ES-I3 (cell line): ENCODE measurements around the gene EPSTI1.

Experiments
- H3K36me3 ChIP-seq: 2 replicates; pipeline ENCODE4 v1.6.1; 2013; ENCODE audit warnings: mild to moderate bottlenecking, low read length, control low read depth, moderate library complexity; ENCODE audit not compliant: insufficient read depth
- H3K4me1 ChIP-seq: 2 replicates; pipeline ENCODE4 v1.6.1; 2013; ENCODE audit warnings: mild to moderate bottlenecking, control low read depth, low read length; ENCODE audit not compliant: insufficient read depth
- H3K9ac ChIP-seq: 2 replicates; pipeline ENCODE4 v1.6.1; 2013; ENCODE audit warnings: low read depth, mild to moderate bottlenecking, low read length, moderate library complexity
- H3K9me3 ChIP-seq: 2 replicates; pipeline ENCODE4 v1.6.1; 2013; ENCODE audit warnings: mild to moderate bottlenecking, low read length, moderate library complexity; ENCODE audit not compliant: control insufficient read depth, insufficient read depth

The EPSTI1 gene

GRCh38 chr13:42926043-42926442, 66.0 kb downstream of the EPSTI1 start:
- H3K36me3 ChIP-seq, result no peaks in the 10 kb centered on the region
- H3K9me3 ChIP-seq, result no peaks in the 10 kb centered on the region
- H3K9ac ChIP-seq, result no peak overlapping the region
- H3K4me1 ChIP-seq, result no peaks in the 10 kb centered on the region

- H3K36me3 ChIP-seq, result no peaks in the 10 kb centered on the region
- no peaks in the 10 kb centered on the region for H3K9me3 ChIP-seq
- H3K4me1 ChIP-seq, result no peaks in the 10 kb centered on the region
- no peak overlapping the region for H3K9ac ChIP-seq
These were observed 66.4 kb downstream of the EPSTI1 start for GRCh38 chr13:42925626-42926025.

GRCh38 chr13:42924344-42924743, 67.7 kb downstream of the EPSTI1 start:
- H3K9ac ChIP-seq, result no peak overlapping the region
- H3K36me3 ChIP-seq, result no peaks in the 10 kb centered on the region

GRCh38 chr13:42907745-42908144, 84.3 kb downstream of the EPSTI1 start:
- H3K4me1 ChIP-seq, result no peaks in the 10 kb centered on the region
- no peaks in the 10 kb centered on the region for H3K36me3 ChIP-seq
- no peak overlapping the region; the same call in 1 of the 2 replicates for H3K9ac ChIP-seq
- H3K9me3 ChIP-seq, result no peaks in the 10 kb centered on the region

More at GRCh38 chr13:42924344-42924743, 67.7 kb downstream of the EPSTI1 start:
- Histone ChIP-seq H3K4me1 (no peaks in the 10 kb centered on the region), H3K9me3 (no peaks in the 10 kb centered on the region)

- Histone ChIP-seq H3K9ac (no peak overlapping the region), H3K36me3 (no peaks in the 10 kb centered on the region), H3K9me3 (no peaks in the 10 kb centered on the region), H3K4me1 (no peaks in the 10 kb centered on the region)
These were observed 85.8 kb downstream of the EPSTI1 start for GRCh38 chr13:42906257-42906656.

GRCh38 chr13:42905579-42905978, 86.5 kb downstream of the EPSTI1 start:
- H3K9me3 ChIP-seq, result no peaks in the 10 kb centered on the region
- H3K36me3 ChIP-seq, result no peaks in the 10 kb centered on the region
- no peaks in the 10 kb centered on the region for H3K4me1 ChIP-seq
- H3K9ac ChIP-seq, result no peak overlapping the region

GRCh38 chr13:42899266-42899665, 92.8 kb downstream of the EPSTI1 start:
- H3K36me3 ChIP-seq, result no peaks in the 10 kb centered on the region
- H3K9me3 ChIP-seq, result no peaks in the 10 kb centered on the region
- no peak overlapping the region for H3K9ac ChIP-seq
- H3K4me1 ChIP-seq, result no peaks in the 10 kb centered on the region

GRCh38 chr13:42895776-42896175, 96.3 kb downstream of the EPSTI1 start:
- Histone ChIP-seq H3K9ac (no peak overlapping the region), H3K4me1 (0 out of 2 replicates have a peak, but pooled peaks cover 8% of the 10 kb centered on the region), H3K9me3 (no peaks in the 10 kb centered on the region), H3K36me3 (no peaks in the 10 kb centered on the region)

- Histone ChIP-seq H3K9ac (no peak overlapping the region), H3K36me3 (no peaks in the 10 kb centered on the region), H3K4me1 (0 out of 2 replicates have a peak, but pooled peaks cover 8% of the 10 kb centered on the region), H3K9me3 (no peaks in the 10 kb centered on the region)
These were observed 97.2 kb downstream of the EPSTI1 start for GRCh38 chr13:42894765-42895243.

GRCh38 chr13:42893214-42893671, 98.8 kb downstream of the EPSTI1 start:
- no peaks in the 10 kb centered on the region for H3K9me3 ChIP-seq
- no peak overlapping the region for H3K9ac ChIP-seq
- no peaks in the 10 kb centered on the region for H3K36me3 ChIP-seq
- 0 out of 2 replicates have a peak, but pooled peaks cover 8% of the 10 kb centered on the region for H3K4me1 ChIP-seq

- Histone ChIP-seq H3K4me1 (0 out of 2 replicates have a peak, but pooled peaks cover 8% of the 10 kb centered on the region), H3K9me3 (no peaks in the 10 kb centered on the region), H3K36me3 (no peaks in the 10 kb centered on the region), H3K9ac (no peak overlapping the region)
These were observed 99.3 kb downstream of the EPSTI1 start for GRCh38 chr13:42892760-42893159.

GRCh38 chr13:42891591-42891990, 100.5 kb downstream of the EPSTI1 start:
- Histone ChIP-seq H3K9me3 (no peaks in the 10 kb centered on the region), H3K4me1 (0 out of 2 replicates have a peak, but pooled peaks cover 8% of the 10 kb centered on the region), H3K36me3 (no peaks in the 10 kb centered on the region), H3K9ac (no peak overlapping the region)

GRCh38 chr13:42885325-42885724, 106.7 kb downstream of the EPSTI1 start:
- Histone ChIP-seq H3K4me1 (peaks cover 15% of the 10 kb centered on the region), H3K9me3 (no peaks in the 10 kb centered on the region), H3K36me3 (no peaks in the 10 kb centered on the region), H3K9ac (no peak overlapping the region)

- Histone ChIP-seq H3K9ac (no peak overlapping the region), H3K36me3 (no peaks in the 10 kb centered on the region), H3K9me3 (no peaks in the 10 kb centered on the region), H3K4me1 (peaks cover 15% of the 10 kb centered on the region)
These were observed 108.1 kb downstream of the EPSTI1 start for GRCh38 chr13:42883771-42884467.

GRCh38 chr13:42883142-42883541, 108.9 kb downstream of the EPSTI1 start:
- H3K9ac ChIP-seq, result no peak overlapping the region
- H3K4me1 ChIP-seq, result peaks cover 15% of the 10 kb centered on the region
- no peaks in the 10 kb centered on the region for H3K36me3 ChIP-seq
- H3K9me3 ChIP-seq, result no peaks in the 10 kb centered on the region
